Peyer's patch (tissue), 4 donors: ENCODE measurements around the gene FGL2. TPM values are rescaled to one million over a fixed set of nuclear protein-coding genes. Genes with fewer than 3 reads are reported as not detected.
A peak's percentile ranks its signal among the peaks of the same experiment; 100 is the strongest.
"Not testable (repeated sequence)": the region's sequence is repeated elsewhere in the genome, so short reads cannot be mapped to it uniquely, and the experiment has no call there.

Source experiments
- DNase-seq, 3 donors: peaks; one replicate each; pipeline ENCODE4 v3.0.0-alpha.2; 2017 to 2019
- H3K27ac ChIP-seq, 4 donors: fragments of 200-600 bp; sonication (generic); one replicate each; pipeline ENCODE4 v1.5.1; 2016 to 2019
- H3K27me3 ChIP-seq, 2 donors: fragments of 200-600 bp; sonication (generic); one replicate each; pipeline ENCODE4 v1.5.1; 2019
- H3K36me3 ChIP-seq, 3 donors: fragments of 200-600 bp; sonication (generic); one replicate each; pipeline ENCODE4 v1.5.1; 2016 to 2019
- H3K4me1 ChIP-seq, 4 donors: fragments of 200-600 bp; sonication (generic); one replicate each; pipeline ENCODE4 v1.5.1; 2016 to 2019
- H3K4me3 ChIP-seq, 4 donors: fragments of 200-600 bp; sonication (generic); 1 replicate in 3 of 4; 2 replicates in 1 of 4; pipeline ENCODE4 v1.5.1; 2016 to 2019; ENCODE audit warnings: mild to moderate bottlenecking in 1 of 4
- H3K9me3 ChIP-seq, 4 donors: fragments of 200-600 bp; sonication (generic); one replicate each; pipeline ENCODE4 v1.5.1; 2016 to 2019; ENCODE audit warnings: mild to moderate bottlenecking in 1 of 4
- POLR2A ChIP-seq, 2 donors: fragments of 450-650 bp; IDR thresholded peaks; one replicate each; pipeline ENCODE4 v1.5.1; 2017; ENCODE audit warnings: antibody characterized with exemption in 2 of 2, mild to moderate bottlenecking in 2 of 2, moderate library complexity in 2 of 2
- total RNA-seq, 4 donors: library from RNA; depleted of rRNA; stranded (reverse); fragments of >200 nt; gene quantifications; one replicate each; pipeline ENCODE4 v1.1.0, GENCODE V29; 2016
- TF ChIP-seq, protein P1 (sequence below), 6 experiments: fragments of 450-650 bp in 4 of 6; fragments of 200-600 bp in 2 of 6; sonication (generic) in 1 of 6; IDR thresholded peaks; one replicate each; pipeline ENCODE4 v1.5.1; 2017 to 2019; ENCODE audit warnings: antibody characterized with exemption in 6 of 6, mild to moderate bottlenecking in 3 of 6, moderate library complexity in 1 of 6

The FGL2 gene
- total RNA-seq, 4 donors from 2014 or later, result 16.1 to 27.2 (median 24.5) TPM

DNA sequence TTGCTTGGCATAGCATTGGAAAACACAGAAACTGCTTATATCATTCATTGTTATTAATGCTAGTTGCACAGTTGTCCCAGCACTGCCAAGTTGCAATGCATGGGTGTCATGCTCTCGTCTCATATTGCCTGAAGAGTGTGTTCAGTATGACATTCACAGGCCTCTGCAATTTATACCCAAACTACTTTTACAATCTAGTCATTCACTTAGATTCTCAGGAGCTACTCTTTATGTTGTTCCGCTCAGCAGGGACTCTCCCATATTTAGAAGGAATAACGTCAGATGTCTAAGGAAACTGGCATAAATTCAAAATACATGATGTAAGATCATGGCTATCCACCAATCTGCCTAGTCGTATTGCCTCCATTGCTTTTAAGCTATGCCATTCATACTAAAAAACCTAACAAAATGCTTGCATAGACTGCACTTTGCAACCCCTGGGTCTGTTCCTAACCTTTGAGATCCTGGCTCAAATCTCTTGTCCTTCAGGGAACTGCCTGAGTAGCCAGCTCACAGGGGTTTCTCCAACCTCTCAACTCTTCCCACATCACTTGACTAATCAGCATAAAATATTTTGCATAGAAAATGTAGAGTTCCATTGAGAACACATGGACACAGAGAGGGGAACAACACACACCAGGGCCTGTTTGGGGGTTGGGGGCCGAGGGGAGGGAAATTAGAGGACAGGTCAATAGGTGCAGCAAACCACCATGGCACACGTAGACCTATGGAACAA, 27.0 kb downstream of the FGL2 start:
- not testable (repeated sequence) for H3K27ac ChIP-seq, H3K36me3 ChIP-seq, H3K4me3 ChIP-seq, H3K4me1 ChIP-seq, H3K9me3 ChIP-seq, H3K27me3 ChIP-seq, DNase-seq

DNA sequence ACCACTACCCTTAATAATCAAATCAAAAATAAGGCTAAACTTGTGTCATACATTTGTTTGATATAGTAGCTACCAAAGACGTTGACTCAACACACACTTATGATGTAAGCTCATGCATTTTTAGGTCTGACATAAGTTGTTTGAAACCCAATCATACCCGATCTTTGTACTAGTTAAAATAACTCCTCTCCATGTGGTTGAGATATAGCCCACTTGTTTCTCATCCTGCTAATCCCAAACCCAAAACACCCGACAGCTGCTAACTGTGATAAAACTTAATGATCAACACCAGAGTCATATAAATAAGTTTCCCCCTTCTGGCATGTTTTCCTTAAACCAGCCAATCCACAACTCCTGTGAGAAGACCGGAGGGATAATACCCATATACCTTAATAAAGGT, 28.5 kb downstream of the FGL2 start:
- DNase-seq, H3K27me3 ChIP-seq: not testable (repeated sequence)

DNA sequence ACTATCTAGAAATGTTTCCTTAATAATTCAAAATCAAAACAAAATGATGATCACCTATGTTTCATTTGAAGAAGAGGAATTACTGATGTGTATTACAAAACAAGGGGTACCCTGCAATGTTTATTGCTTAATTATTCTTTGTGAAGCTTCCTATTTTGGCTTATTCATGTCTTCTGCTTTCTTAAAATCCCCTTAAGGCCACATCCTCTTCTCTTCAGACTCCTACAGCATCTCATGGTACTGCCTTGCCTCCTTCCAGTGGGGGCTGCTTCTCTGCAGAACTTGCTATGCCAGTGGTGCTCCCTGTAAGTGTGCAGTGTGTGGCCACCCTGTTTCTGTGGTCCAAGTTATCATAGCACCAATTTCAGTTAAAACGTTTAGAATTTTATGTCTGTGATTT, 42.2 kb downstream of the FGL2 start:
- Histone ChIP-seq H3K27me3 (no peaks in the 10 kb centered on the region), H3K27ac (peak overlapping the region in 1 of 4 donors; percentile 5), H3K36me3 (no peaks in the 10 kb centered on the region), H3K9me3 (no peaks in the 10 kb centered on the region), H3K4me3 (no peak overlapping the region), H3K4me1 (peaks cover 0 to 4% (median 0%) of the 10 kb centered on the region in 4 donors)
- TF ChIP-seq, protein P1, sequence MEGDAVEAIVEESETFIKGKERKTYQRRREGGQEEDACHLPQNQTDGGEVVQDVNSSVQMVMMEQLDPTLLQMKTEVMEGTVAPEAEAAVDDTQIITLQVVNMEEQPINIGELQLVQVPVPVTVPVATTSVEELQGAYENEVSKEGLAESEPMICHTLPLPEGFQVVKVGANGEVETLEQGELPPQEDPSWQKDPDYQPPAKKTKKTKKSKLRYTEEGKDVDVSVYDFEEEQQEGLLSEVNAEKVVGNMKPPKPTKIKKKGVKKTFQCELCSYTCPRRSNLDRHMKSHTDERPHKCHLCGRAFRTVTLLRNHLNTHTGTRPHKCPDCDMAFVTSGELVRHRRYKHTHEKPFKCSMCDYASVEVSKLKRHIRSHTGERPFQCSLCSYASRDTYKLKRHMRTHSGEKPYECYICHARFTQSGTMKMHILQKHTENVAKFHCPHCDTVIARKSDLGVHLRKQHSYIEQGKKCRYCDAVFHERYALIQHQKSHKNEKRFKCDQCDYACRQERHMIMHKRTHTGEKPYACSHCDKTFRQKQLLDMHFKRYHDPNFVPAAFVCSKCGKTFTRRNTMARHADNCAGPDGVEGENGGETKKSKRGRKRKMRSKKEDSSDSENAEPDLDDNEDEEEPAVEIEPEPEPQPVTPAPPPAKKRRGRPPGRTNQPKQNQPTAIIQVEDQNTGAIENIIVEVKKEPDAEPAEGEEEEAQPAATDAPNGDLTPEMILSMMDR (IDR thresholded peaks at IDR 0.05), result no peak
- TF ChIP-seq POLR2A (IDR thresholded peaks at IDR 0.05), result no peak
- DNase-seq, result no peak

More for the DNA sequence above, 28.5 kb downstream of the FGL2 start:
- not testable (repeated sequence) for H3K4me3 ChIP-seq, H3K27ac ChIP-seq, H3K36me3 ChIP-seq, H3K4me1 ChIP-seq, H3K9me3 ChIP-seq

DNA sequence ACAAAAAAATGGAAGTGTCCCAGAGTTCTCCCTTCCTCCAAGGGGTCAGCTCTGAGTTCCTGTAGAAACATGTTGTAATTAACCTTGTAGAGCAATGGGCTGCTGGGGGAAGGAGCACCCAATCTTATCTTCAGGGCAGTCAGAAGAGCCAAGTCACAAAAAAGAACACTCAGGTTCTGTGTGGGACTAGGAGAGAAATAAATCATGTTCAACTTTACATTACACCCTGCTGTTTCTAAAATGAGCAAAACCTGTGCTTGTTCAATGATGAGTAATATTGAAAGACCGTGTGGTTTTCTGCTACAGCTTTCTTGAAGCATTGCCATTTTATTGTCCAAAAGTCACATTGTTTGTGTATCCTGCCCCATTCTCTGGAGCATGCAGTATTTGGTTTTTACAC, 42.6 kb downstream of the FGL2 start:
- not testable (repeated sequence) for H3K27ac ChIP-seq, H3K36me3 ChIP-seq, H3K9me3 ChIP-seq, H3K4me1 ChIP-seq, H3K27me3 ChIP-seq, DNase-seq, H3K4me3 ChIP-seq

DNA sequence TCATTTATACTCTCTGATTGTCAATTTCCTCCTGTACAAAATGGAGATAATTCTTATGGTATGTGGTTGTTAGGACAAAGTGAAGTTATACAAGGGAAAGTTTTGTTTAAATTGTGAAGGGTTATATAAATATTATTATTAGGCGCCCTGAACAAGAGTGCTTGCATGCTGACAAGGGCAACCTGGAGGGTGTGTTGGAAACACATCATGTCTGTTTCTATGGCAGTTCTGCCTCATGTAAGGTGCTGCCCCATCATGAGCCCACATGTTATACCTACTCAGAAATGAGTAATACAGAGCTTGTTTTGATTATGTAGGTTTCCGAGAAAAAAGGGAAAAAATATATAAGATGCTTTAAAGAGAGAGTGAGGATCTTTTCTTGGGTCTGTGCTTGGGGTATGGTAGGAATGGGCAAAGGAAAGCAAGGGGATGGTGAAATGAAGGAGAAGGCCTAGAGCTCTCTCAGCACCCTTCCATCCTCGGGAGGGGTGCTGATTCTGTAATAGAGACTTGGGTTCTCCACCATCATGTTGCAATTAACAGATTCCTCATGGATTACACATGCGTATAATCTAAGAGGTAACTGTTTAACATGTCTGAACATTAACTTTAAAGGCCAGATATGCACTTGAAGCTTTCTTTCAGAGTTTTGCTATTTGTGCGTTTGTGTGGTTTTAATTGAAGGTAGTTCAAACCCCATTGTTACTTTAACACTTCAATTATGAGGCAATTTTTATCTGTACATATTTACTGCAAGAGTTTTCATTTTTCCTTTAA, 43.8 kb downstream of the FGL2 start:
- H3K4me1 ChIP-seq, H3K9me3 ChIP-seq, H3K27ac ChIP-seq, H3K27me3 ChIP-seq, H3K4me3 ChIP-seq, H3K36me3 ChIP-seq, DNase-seq: not testable (repeated sequence)

DNA sequence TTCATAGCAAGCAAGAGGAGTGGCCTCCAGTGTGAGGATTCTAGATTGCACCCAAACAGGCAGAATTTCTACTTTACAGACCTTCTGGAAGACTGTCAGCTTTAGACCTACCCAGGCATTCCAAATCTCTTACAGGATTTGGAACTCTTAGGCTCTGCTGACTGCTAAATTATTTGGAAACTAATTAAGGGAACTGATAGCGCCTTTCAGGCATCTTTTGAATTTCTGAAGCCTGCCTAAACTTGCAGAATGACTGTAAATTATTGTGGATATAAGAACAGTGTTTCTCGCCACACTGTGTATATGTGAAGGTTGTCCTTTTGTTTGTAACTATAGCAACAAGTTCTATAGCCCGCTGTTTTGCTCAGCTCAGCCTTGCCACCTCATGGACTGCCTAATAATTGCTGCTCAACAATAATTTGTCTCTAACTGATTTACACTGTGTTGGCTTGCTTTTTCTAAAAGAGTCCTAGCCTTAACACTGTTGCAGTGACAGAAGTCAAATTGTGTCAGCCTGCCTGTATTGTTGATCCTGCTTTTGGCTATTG, 44.6 kb downstream of the FGL2 start:
- not testable (repeated sequence) for H3K36me3 ChIP-seq, H3K4me3 ChIP-seq, DNase-seq, H3K4me1 ChIP-seq, H3K9me3 ChIP-seq, H3K27me3 ChIP-seq, H3K27ac ChIP-seq

DNA sequence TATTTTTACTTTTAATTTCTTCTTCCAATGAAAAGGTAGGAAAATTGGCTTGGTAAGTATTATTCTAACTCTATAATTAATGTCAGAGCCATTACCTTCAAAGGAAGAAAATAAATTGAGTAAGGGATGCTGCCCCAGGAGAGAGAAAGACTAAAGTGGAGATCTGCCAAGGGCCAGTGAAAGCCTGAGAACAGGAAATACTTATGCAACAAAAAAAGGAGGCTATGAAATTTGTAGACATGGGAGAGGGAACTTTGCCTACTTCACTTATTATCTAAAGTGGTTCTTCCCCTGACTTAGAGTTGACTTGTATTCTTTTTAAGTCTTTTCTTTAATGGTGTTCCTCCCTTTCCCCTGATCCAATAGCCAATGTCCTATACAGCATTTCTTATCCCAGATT, 47.4 kb downstream of the FGL2 start:
- DNase-seq, H3K27me3 ChIP-seq, H3K4me3 ChIP-seq, H3K27ac ChIP-seq, H3K36me3 ChIP-seq, H3K9me3 ChIP-seq, H3K4me1 ChIP-seq: not testable (repeated sequence)

Other genes with a start within 250 kb of the FGL2 start
- gene SPDYE17, start 167.5 kb downstream of the FGL2 start, total RNA-seq, result not detected
- 10 to 100 TPM in 1 of 4 donors, not detected in 3; 16.5 TPM for gene SPDYE18, start 137.3 kb downstream of the FGL2 start, total RNA-seq
- gene CCDC146, start 77.2 kb downstream of the FGL2 start, total RNA-seq, result 10 to 100 TPM in 3 of 4 donors, 1 to 10 TPM in 1; 6.0 to 38.8 (median 24.5) TPM
- 10 to 100 TPM in 3 of 4 donors, 1 to 10 TPM in 1; 6.8 to 70.1 (median 28.7) TPM for gene GSAP, start 216.5 kb upstream of the FGL2 start, total RNA-seq